ENCODE measurements around the gene CKM.
"Not testable (repeated sequence)": the region's sequence is repeated elsewhere in the genome, so short reads cannot be mapped to it uniquely, and the experiment has no call there.

Gene CKM

GRCh38 chr19:45344621-45345505, 22.2 kb upstream of the CKM start:
- TF ChIP-seq POLR2A (IDR thresholded peaks at IDR 0.05; ENCODE audit: low read depth, low read length), result no peak
- no peak for FAIRE-seq
- DNase-seq (ENCODE audit: insufficient read length, low spot score), result no peak

DNA sequence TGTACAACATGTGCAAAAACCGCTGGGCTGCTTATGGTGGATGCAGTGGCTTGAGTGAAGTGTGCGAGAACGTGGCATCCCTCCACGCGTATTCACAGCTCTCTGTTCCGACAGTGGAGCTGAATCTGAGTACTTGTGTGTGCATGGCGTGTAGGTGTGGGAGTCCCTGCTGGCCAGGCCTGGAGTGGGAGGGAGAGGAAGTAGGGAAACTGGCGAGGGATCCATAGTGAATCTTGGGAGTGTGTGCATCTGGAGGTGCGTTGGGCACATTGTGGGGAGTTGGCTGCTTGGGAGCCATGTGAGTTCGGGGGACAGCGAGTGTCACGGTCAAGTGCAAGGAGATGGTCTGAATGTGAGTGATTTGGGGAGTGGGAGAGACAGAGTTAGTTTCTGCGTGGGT, 20.2 kb upstream of the CKM start:
- no peak for DNase-seq (ENCODE audit: insufficient read length, low spot score)
- FAIRE-seq, result no peak
- no peak for TF ChIP-seq POLR2A (IDR thresholded peaks at IDR 0.05; ENCODE audit: low read depth, low read length)

- TF ChIP-seq POLR2A (IDR thresholded peaks at IDR 0.05; ENCODE audit: low read depth, low read length), result no peak
- DNase-seq (ENCODE audit: insufficient read length, low spot score) (no peak), FAIRE-seq (no peak)
Observed at GRCh38 chr19:45340899-45341453, 18.3 kb upstream of the CKM start.

DNA sequence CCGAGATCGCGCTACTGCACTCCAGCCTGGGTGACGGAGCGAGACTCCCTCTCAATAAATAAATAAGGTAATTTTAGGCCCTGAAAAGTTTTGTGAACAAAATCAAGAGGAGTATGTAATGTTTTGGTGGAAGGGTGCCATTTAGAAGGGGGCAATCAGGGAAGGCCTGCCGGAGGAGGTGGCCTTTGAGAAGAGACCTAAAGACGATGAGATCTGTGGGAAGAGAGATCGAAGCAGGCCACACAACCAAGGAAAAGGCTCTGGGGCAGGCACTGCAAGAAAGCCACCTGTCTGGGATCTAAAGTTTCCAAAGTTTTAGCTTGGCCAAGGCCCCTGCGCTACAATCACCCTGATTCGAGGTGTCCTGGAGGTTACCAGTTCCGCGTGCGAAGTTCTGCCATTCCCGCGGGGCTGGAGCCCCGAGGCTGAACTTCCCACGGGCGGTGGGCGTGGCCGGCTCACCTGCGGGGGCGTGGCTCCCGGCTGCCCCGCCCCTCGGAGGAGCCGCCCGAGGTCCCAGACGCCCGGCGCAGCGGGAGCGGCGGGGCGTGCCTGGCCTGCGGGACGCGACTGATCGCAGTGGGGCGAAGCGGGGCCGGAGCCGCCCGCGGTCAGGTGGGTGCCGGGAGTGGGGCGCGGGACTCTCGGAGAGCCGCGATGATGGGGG, 17.7 kb upstream of the CKM start, which contains the start of gene KLC3:
TSS of gene KLC3 (plus strand) at position 519 of the 667 bp plus-strand sequence. CDS start 4,792 bp downstream, outside the sequence.
- no peak for TF ChIP-seq POLR2A (IDR thresholded peaks at IDR 0.05; ENCODE audit: low read depth, low read length)
- DNase-seq (ENCODE audit: insufficient read length, low spot score) (no peak), FAIRE-seq (no peak)

DNA sequence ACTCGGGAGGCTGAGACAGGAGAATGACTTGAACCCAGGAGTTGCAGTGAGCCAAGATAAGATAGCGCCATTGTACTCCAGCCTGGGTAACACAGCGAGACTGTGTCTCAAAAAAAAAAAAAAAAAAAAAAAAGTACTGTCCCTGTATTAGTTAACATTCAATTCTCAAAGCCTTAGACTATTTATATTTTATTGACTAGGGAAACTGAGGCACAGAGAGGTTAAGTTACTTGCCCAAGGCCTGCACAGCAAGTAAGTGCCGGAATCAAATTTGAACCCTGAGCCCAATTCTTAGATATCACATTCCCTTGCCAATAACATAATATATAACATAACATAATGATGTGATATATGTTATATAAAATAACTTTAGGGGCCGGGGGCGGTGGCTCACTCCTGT, 17.0 kb upstream of the CKM start:
- no peak for TF ChIP-seq POLR2A (IDR thresholded peaks at IDR 0.05; ENCODE audit: low read depth, low read length)
- FAIRE-seq (no peak), DNase-seq (ENCODE audit: insufficient read length, low spot score) (no peak)

GRCh38 chr19:45336696-45337251, 14.1 kb upstream of the CKM start:
- DNase-seq (ENCODE audit: insufficient read length, low spot score) (no peak), FAIRE-seq (no peak)
- no peak for TF ChIP-seq POLR2A (IDR thresholded peaks at IDR 0.05; ENCODE audit: low read depth, low read length)

- DNase-seq (ENCODE audit: insufficient read length, low spot score); FAIRE-seq: not testable (repeated sequence)
Observed at GRCh38 chr19:45334881-45335280, 12.2 kb upstream of the CKM start.

GRCh38 chr19:45333609-45334303, 11.1 kb upstream of the CKM start:
- TF ChIP-seq POLR2A (IDR thresholded peaks at IDR 0.05; ENCODE audit: low read depth, low read length), result no peak
- no peak for DNase-seq (ENCODE audit: insufficient read length, low spot score)
- FAIRE-seq, result no peak

DNA sequence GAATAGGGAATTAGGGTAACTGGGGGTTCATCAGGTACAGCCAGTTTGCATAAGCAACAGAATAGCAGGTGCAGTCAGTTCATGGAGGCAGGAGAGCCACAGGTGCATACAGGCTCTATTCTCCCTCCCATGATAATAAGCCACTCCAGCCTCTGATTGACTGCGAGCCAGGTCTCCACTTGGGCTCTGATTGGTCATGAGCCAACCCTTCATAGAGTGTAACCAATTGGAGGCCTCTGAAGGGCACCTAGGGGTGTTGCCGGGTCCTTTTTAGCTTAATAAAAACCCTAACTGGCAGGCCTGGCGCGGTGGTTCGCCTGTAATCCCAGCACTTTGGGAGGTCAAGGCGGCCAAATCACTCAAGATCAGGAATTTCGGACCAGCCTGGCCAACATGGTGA, 8.7 kb upstream of the CKM start:
- FAIRE-seq (no peak), DNase-seq (ENCODE audit: insufficient read length, low spot score) (no peak)
- no peak for TF ChIP-seq POLR2A (IDR thresholded peaks at IDR 0.05; ENCODE audit: low read depth, low read length)

- FAIRE-seq (no peak), DNase-seq (ENCODE audit: insufficient read length, low spot score) (no peak)
- no peak for TF ChIP-seq POLR2A (IDR thresholded peaks at IDR 0.05; ENCODE audit: low read depth, low read length)
Observed at GRCh38 chr19:45327404-45328143, 4.9 kb upstream of the CKM start.

DNA sequence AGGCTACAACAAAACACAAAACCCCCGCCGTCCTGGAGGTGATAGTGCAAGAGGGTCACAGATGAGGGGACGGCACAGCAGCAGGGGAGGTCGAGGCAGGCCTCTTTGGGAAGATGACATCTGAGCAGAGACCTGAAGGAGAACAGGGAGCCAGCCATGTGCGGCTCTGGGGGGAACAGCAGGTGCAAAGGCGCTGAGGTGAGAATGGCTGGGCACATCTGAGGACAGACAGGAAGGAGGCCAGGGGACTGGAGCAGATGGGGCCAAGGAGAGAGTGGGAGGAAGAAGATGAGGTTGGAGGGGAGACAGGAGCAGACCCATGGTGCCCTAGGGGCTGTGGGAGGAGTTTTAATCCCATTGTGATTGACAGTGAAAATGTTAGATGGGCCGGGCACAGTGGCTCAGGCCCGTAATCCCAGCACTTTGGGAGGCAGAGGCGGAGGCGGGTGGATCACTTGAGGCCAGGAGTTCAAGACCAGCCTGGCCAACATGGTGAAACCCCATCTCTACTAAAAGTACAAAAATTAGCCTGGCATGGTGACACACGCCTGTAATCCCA, 1.8 kb upstream of the CKM start:
- FAIRE-seq (no peak), DNase-seq (ENCODE audit: insufficient read length, low spot score) (no peak)
- TF ChIP-seq POLR2A (IDR thresholded peaks at IDR 0.05; ENCODE audit: low read depth, low read length), result no peak

DNA sequence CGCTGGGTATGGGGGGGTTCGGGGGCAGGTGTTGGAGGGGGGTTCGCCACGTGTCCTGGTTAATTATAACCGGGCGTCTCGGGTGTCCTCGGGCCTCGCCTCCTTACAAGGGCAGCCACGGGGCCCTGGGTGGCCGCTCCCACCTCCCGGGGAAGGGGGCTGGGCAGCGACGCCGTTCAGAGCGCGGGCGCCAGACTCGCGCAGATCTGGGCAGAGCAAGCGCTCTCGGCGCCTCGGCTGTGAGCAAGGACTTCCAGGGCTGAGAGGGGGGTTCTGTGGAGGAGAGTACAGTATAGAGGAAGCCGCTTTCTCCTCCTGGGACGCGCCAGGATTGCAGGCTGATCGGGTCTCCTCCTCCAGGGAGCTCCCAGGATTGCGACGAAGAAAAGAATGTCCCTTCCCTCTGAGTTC, 1.0 kb upstream of the CKM start:
- DNase-seq (ENCODE audit: insufficient read length, low spot score) (no peak), FAIRE-seq (no peak)
- TF ChIP-seq POLR2A (IDR thresholded peaks at IDR 0.05; ENCODE audit: low read depth, low read length), result no peak

DNA sequence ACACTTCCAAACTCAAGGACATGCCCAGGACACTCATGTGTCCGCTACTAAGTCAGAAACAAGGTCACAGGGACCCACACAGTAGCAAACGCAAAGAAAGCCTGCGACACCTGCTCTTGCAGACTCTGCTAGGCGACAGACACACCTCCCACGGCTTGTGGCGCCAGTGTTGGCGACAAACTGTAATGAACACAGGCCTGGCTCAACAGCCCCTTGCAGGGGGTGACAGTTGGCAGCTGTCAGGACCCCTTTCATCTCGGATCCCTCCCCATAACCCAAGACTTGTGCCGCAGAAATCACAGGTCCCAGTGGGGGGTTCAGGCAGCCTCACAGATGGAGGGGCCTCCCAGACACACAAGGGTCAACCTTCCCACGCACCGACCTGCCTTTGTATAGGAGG, 364 bp downstream of the CKM start:
- DNase-seq (ENCODE audit: insufficient read length, low spot score), result no peak
- TF ChIP-seq POLR2A (IDR thresholded peaks at IDR 0.05; ENCODE audit: low read depth, low read length), result no peak
- no peak for FAIRE-seq
